HFFc6 (cell line): ENCODE results near the gene PLXNA4. TPM values are rescaled to one million over a fixed set of nuclear protein-coding genes. Genes with fewer than 3 reads are reported as not detected.

Experiments
- DNase-seq: peaks from one replicate; pipeline ENCODE4 v3.0.0-alpha.2; 2018
- H3K27ac Mint-ChIP-seq: 2 replicates; pipeline ENCODE4 v1.8.0; 2020; ENCODE audit warnings: mild to moderate bottlenecking, mixed read lengths
- H3K27me3 Mint-ChIP-seq: 2 replicates; pipeline ENCODE4 v1.8.0; 2021; ENCODE audit warnings: mild to moderate bottlenecking, moderate library complexity, mixed read lengths; ENCODE audit not compliant: insufficient read depth
- H3K36me3 Mint-ChIP-seq: 2 replicates; pipeline ENCODE4 v1.8.0; 2021; ENCODE audit warnings: low read depth, mixed read lengths
- H3K4me1 Mint-ChIP-seq: 2 replicates; pipeline ENCODE4 v1.8.0; 2020; ENCODE audit warnings: low read depth, mixed read lengths
- H3K4me3 Mint-ChIP-seq: 2 replicates; pipeline ENCODE4 v1.8.0; 2020; ENCODE audit warnings: mild to moderate bottlenecking, moderate library complexity, mixed read lengths
- H3K9me3 Mint-ChIP-seq: 2 replicates; pipeline ENCODE4 v1.8.0; 2020; ENCODE audit warnings: mild to moderate bottlenecking, mixed read lengths
- total RNA-seq, 6 experiments: library from RNA; stranded (reverse); fragmentation: NEBNext Ultra II Directional; extraction: Animal tissue kit (Norgen Biotek cat#: 25700); gene quantifications; 2 replicates in 1 of 6; 3 replicates in 5 of 6; pipeline ENCODE4 v1.2.3, GENCODE V29; 2021
- TF ChIP-seq, protein P1 (sequence below): fragments of 200-600 bp; sonication (generic); IDR thresholded peaks from 2 replicates; pipeline ENCODE4 v1.5.0; 2021; ENCODE audit warnings: antibody characterized with exemption, mild to moderate bottlenecking

PLXNA4 gene
- total RNA-seq, 6 experiments from 2014 or later: 0.02 to 0.14 (median 0.05) TPM; not detected in 2

DNA sequence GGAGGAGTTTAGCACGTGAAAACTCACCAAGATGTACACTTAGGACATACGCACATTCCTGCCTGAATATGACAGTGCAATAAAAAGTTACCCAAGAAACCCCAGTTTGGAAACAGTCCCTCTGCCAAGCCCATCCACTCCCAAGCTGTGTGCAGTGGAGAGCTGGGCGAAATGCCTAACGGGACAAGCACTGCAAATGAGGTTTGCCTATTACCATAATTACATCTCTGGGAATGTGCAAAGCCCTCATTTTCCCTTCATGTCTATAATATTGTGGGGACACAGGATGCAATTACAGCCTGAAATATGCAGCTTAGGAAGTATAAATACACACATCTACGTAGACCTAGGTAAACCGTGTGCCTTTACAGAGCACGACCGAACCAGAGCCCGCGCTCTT, 117.5 kb downstream of the PLXNA4 start:
- Mint-ChIP-seq H3K9me3 (no peaks in the 10 kb centered on the region), H3K27me3 (peaks cover 27% of the 10 kb centered on the region), H3K4me1 (peaks cover under 1% of the 10 kb centered on the region; the same call in 1 of the 2 replicates), H3K36me3 (no peaks in the 10 kb centered on the region), H3K27ac (no peak overlapping the region), H3K4me3 (no peak overlapping the region)
- no peak for DNase-seq
- TF ChIP-seq, protein P1, sequence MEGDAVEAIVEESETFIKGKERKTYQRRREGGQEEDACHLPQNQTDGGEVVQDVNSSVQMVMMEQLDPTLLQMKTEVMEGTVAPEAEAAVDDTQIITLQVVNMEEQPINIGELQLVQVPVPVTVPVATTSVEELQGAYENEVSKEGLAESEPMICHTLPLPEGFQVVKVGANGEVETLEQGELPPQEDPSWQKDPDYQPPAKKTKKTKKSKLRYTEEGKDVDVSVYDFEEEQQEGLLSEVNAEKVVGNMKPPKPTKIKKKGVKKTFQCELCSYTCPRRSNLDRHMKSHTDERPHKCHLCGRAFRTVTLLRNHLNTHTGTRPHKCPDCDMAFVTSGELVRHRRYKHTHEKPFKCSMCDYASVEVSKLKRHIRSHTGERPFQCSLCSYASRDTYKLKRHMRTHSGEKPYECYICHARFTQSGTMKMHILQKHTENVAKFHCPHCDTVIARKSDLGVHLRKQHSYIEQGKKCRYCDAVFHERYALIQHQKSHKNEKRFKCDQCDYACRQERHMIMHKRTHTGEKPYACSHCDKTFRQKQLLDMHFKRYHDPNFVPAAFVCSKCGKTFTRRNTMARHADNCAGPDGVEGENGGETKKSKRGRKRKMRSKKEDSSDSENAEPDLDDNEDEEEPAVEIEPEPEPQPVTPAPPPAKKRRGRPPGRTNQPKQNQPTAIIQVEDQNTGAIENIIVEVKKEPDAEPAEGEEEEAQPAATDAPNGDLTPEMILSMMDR: no peak

DNA sequence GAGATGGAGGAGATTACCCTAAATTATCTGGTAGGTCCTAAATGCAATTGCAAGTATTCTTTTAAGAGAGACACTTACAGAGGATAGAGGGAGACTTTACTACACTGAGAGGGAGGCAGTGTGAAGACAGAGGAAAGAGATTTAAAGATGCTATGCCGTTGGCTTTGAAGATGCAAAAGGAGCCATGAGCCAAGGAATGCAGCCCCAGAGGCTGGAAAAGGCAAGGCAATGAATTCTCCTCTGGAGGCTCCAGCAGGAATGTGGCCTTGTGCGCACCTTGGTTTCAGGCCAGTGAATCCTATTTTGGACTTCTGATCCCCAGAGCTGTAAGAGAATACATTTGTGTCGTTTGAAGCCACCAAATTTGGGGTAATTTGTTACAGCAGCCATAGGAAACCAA, 118.6 kb downstream of the PLXNA4 start:
- Mint-ChIP-seq H3K4me3 (no peak overlapping the region), H3K27ac (no peak overlapping the region), H3K4me1 (no peaks in the 10 kb centered on the region), H3K27me3 (peaks cover 36% of the 10 kb centered on the region), H3K9me3 (no peaks in the 10 kb centered on the region), H3K36me3 (no peaks in the 10 kb centered on the region)
- TF ChIP-seq, protein P1: no peak
- DNase-seq: no peak

DNA sequence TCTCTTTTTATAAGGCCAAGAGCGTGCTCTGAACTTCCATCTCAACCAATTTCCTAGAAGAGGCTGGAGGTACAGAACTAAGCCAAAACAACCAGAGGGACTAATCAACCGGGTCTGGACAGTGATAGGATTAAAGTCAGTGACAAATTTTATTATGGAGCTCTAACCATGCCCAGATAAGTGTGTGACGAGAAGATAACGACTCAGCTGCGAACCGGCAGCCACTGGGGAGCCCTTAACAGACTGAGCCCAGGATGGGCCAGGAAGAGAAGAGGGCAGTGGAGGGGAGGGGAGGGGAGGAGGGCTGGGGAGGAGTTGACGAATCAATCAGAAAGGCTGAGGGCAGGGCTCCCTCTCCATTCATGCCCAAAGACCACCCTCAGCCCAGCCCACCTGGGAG, 119.9 kb downstream of the PLXNA4 start:
- no peaks in the 10 kb centered on the region for H3K36me3 Mint-ChIP-seq
- TF ChIP-seq, protein P1: no peak
- DNase-seq: no peak
- H3K27ac Mint-ChIP-seq: no peak overlapping the region
- H3K9me3 Mint-ChIP-seq: no peaks in the 10 kb centered on the region
- peaks cover 36% of the 10 kb centered on the region for H3K27me3 Mint-ChIP-seq
- no peak overlapping the region for H3K4me3 Mint-ChIP-seq
- no peaks in the 10 kb centered on the region for H3K4me1 Mint-ChIP-seq

DNA sequence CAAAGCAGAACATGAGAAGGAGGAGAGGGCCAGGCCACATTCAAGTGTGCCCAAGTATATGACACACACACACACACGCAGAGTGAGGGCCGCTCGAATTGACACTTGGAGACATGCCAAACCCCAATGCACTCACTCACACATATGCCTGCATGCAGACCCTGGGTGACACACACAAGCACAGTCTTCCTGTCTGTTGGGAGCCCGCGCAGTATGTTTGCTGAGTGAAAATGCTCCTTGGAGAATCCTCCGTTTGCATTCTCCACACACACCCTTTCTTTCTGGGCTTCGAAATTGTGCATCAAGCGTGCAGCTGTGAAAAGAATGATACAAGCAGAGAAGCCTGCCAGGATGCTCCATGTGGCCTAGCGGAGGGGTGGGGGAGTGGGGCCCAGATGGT, 120.9 kb downstream of the PLXNA4 start:
- Mint-ChIP-seq H3K9me3 (no peaks in the 10 kb centered on the region), H3K27ac (no peak overlapping the region), H3K36me3 (no peaks in the 10 kb centered on the region), H3K4me1 (no peaks in the 10 kb centered on the region), H3K4me3 (no peak overlapping the region), H3K27me3 (peaks cover 32% of the 10 kb centered on the region)
- TF ChIP-seq, protein P1: no peak
- no peak for DNase-seq

DNA sequence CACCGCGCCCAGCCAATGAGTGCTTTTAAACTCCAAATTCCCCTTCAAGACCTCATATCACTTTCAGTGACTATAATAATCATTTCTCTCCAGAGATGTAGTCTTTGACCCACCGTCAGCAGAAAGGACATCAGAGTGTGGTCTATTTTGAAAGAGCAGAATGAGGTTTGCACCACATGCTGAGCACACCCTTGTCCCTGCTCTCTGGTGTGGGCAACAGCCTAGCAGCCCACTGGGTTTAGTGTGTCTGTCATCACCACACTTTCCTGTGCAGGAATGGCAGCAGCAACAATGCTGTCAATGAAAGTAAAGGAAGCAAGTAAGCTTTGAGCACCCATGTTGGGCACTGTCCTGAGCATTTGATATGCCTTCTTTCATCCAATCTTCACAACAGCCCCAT, 122.4 kb downstream of the PLXNA4 start:
- H3K27ac Mint-ChIP-seq: no peak overlapping the region
- peaks cover 27% of the 10 kb centered on the region for H3K27me3 Mint-ChIP-seq
- DNase-seq: no peak
- no peak overlapping the region for H3K4me3 Mint-ChIP-seq
- no peaks in the 10 kb centered on the region for H3K36me3 Mint-ChIP-seq
- H3K9me3 Mint-ChIP-seq: no peaks in the 10 kb centered on the region
- TF ChIP-seq, protein P1: no peak
- H3K4me1 Mint-ChIP-seq: no peaks in the 10 kb centered on the region

DNA sequence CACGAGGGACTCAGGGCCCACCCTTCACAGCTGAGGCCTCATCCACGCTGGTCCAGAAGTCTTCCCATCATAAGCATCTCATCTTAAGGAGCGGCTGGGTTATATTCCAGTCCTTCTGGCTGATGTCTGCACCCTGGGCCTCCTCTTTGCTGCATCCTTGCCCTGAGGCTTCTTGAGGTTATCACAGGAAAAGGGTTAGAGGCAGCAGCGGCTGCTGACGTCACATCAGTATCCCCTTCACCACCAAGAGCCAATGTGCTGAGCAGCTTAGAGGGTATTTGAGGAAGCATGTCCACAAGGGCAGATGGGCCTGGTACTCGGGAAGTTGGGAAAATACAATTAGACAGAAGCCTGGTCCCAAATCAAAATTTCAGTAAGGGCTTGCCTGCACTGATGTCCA, 125.1 kb downstream of the PLXNA4 start:
- no peaks in the 10 kb centered on the region for H3K36me3 Mint-ChIP-seq
- peaks cover 26% of the 10 kb centered on the region for H3K27me3 Mint-ChIP-seq
- no peaks in the 10 kb centered on the region for H3K4me1 Mint-ChIP-seq
- no peak for DNase-seq
- TF ChIP-seq, protein P1: no peak
- no peak overlapping the region for H3K4me3 Mint-ChIP-seq
- H3K9me3 Mint-ChIP-seq: no peaks in the 10 kb centered on the region
- no peak overlapping the region for H3K27ac Mint-ChIP-seq
